Activated naive CD8-positive, alpha-beta T cell treated with anti-CD3 and anti-CD28 coated beads, Interleukin-2, amount 10 ng/mL, durations not matched to agents 7 days and 5 days (primary cell): ENCODE measurements around the gene NEUROD2. TPM values are rescaled to one million over a fixed set of nuclear protein-coding genes. Genes with fewer than 3 reads are reported as not detected.
A peak's percentile ranks its signal among the peaks of the same experiment; 100 is the strongest.

Source experiments
- ATAC-seq: fragments of 150-1000 bp; cut with Tn5 transposase; one replicate; pipeline ENCODE4 v1.10.0; 2021; ENCODE audit warnings: low read depth, moderate library complexity
- POLR2A ChIA-PET: fragments of 350-600 bp; sonication (Branson Sonifier 250); formaldehyde crosslinking; loops from one replicate; lab custom pipeline; 2021; ENCODE audit warnings: antibody characterized with exemption; lab: Charles Lee
- DNase-seq: peaks from one replicate; pipeline ENCODE4 v3.0.0; 2021
- H3K27ac Mint-ChIP-seq: one replicate; pipeline ENCODE4 v1.8.0; 2022; ENCODE audit warnings: mild to moderate bottlenecking, mixed read lengths
- H3K27me3 Mint-ChIP-seq: one replicate; pipeline ENCODE4 v1.8.0; 2022; ENCODE audit warnings: mild to moderate bottlenecking, moderate library complexity, mixed read lengths
- H3K36me3 Mint-ChIP-seq: one replicate; pipeline ENCODE4 v1.8.0; 2021; ENCODE audit warnings: mild to moderate bottlenecking, mixed read lengths
- H3K4me1 Mint-ChIP-seq: one replicate; pipeline ENCODE4 v1.8.0; 2021; ENCODE audit warnings: mixed read lengths
- H3K4me3 Mint-ChIP-seq: one replicate; pipeline ENCODE4 v1.8.0; 2022; ENCODE audit warnings: mild to moderate bottlenecking, moderate library complexity, mixed read lengths
- H3K9me3 Mint-ChIP-seq: one replicate; pipeline ENCODE4 v1.8.0; 2021; ENCODE audit warnings: mixed read lengths
- total RNA-seq, 2 experiments: library from RNA; stranded (reverse); gene quantifications; one replicate each; pipeline ENCODE4 v1.2.3, GENCODE V29; 2021

NEUROD2 gene
- total RNA-seq, 2 experiments from 2014 or later, result not detected

- DNase-seq, result no peak
- POLR2A ChIA-PET, result no interaction called here
- peaks cover 2% of the 10 kb centered on the region for H3K36me3 Mint-ChIP-seq
These were observed 33.4 kb upstream of the NEUROD2 start for GRCh38 chr17:39641097-39641496.

GRCh38 chr17:39640591-39641031 is 32.9 kb upstream of the NEUROD2 start:
- POLR2A ChIA-PET, result no interaction called here
- ATAC-seq (no peak), DNase-seq (no peak)
- peak overlapping the region; percentile 62 for H3K27ac Mint-ChIP-seq
- H3K4me3 Mint-ChIP-seq, result peak overlapping the region; percentile 63
- no peaks in the 10 kb centered on the region for H3K27me3 Mint-ChIP-seq
- peaks cover 2% of the 10 kb centered on the region for H3K36me3 Mint-ChIP-seq
- peaks cover 66% of the 10 kb centered on the region for H3K4me1 Mint-ChIP-seq
- no peaks in the 10 kb centered on the region for H3K9me3 Mint-ChIP-seq

More at GRCh38 chr17:39641097-39641496, 33.4 kb upstream of the NEUROD2 start:
- no peak for ATAC-seq
- no peak overlapping the region for H3K27ac Mint-ChIP-seq
- H3K9me3 Mint-ChIP-seq, result no peaks in the 10 kb centered on the region
- no peaks in the 10 kb centered on the region for H3K27me3 Mint-ChIP-seq
- H3K4me3 Mint-ChIP-seq, result no peak overlapping the region
- H3K4me1 Mint-ChIP-seq, result peaks cover 64% of the 10 kb centered on the region

- POLR2A ChIA-PET, result no interaction called here
- Mint-ChIP-seq H3K36me3 (peaks cover 2% of the 10 kb centered on the region), H3K27ac (peak overlapping the region; percentile 10)
These were observed 32.1 kb upstream of the NEUROD2 start for GRCh38 chr17:39639566-39640458.

GRCh38 chr17:39639043-39639442 is 31.3 kb upstream of the NEUROD2 start:
- Mint-ChIP-seq H3K36me3 (peaks cover 2% of the 10 kb centered on the region), H3K27me3 (no peaks in the 10 kb centered on the region), H3K4me3 (no peak overlapping the region), H3K9me3 (no peaks in the 10 kb centered on the region), H3K4me1 (peaks cover 61% of the 10 kb centered on the region), H3K27ac (no peak overlapping the region)
- ATAC-seq (no peak), DNase-seq (no peak)
- POLR2A ChIA-PET, result no interaction called here

More at GRCh38 chr17:39639566-39640458, 32.1 kb upstream of the NEUROD2 start:
- no peak for DNase-seq
- no peaks in the 10 kb centered on the region for H3K27me3 Mint-ChIP-seq
- no peak for ATAC-seq
- H3K9me3 Mint-ChIP-seq, result no peaks in the 10 kb centered on the region
- H3K4me3 Mint-ChIP-seq, result peak overlapping the region; percentile 25
- H3K4me1 Mint-ChIP-seq, result peaks cover 60% of the 10 kb centered on the region

GRCh38 chr17:39638317-39638716 is 30.6 kb upstream of the NEUROD2 start:
- H3K36me3 Mint-ChIP-seq, result peaks cover 2% of the 10 kb centered on the region
- H3K4me3 Mint-ChIP-seq, result peak overlapping the region; percentile 96
- H3K4me1 Mint-ChIP-seq, result peaks cover 56% of the 10 kb centered on the region
- H3K9me3 Mint-ChIP-seq, result no peaks in the 10 kb centered on the region
- H3K27ac Mint-ChIP-seq, result peak overlapping the region; percentile 81
- DNase-seq (no peak), ATAC-seq (no peak)
- POLR2A ChIA-PET, result interaction anchor here (1.0 to 1.8 kb wide), 2 partner anchors 15 to 223 kb away, joined by 4 to 5 read pairs; no protein-coding TSS in a partner anchor
- no peaks in the 10 kb centered on the region for H3K27me3 Mint-ChIP-seq

- ATAC-seq (peak; percentile 86), DNase-seq (peak; percentile 93)
- Mint-ChIP-seq H3K9me3 (no peaks in the 10 kb centered on the region), H3K27me3 (no peaks in the 10 kb centered on the region), H3K4me1 (peaks cover 48% of the 10 kb centered on the region), H3K36me3 (peaks cover 2% of the 10 kb centered on the region), H3K4me3 (peak within 1 kb of the TSS; percentile 96), H3K27ac (peak within 1 kb of the TSS; percentile 81)
- POLR2A ChIA-PET, result interaction anchor here (0.6 to 1.8 kb wide), 5 partner anchors 17 to 503 kb away, joined by 3 to 5 read pairs (median 3); partner anchors contain the start of genes CASC3 and MIEN1
These were observed 29.4 kb upstream of the NEUROD2 start, which contains the start of gene STARD3 for GRCh38 chr17:39636927-39637736. STARD3 (plus strand) TSS chr17:39637144; CDS start chr17:39653532, 16,388 bp downstream.

- peaks cover 3% of the 10 kb centered on the region for H3K27me3 Mint-ChIP-seq
These were observed 28.8 kb upstream of the NEUROD2 start for GRCh38 chr17:39636587-39636926.

GRCh38 chr17:39635614-39636176 is 28.0 kb upstream of the NEUROD2 start:
- peak overlapping the region; percentile 44 for H3K4me3 Mint-ChIP-seq

More at GRCh38 chr17:39636587-39636926, 28.8 kb upstream of the NEUROD2 start:
- H3K4me3 Mint-ChIP-seq, result peak overlapping the region; percentile 96
- H3K4me1 Mint-ChIP-seq, result peaks cover 50% of the 10 kb centered on the region
- peaks cover 2% of the 10 kb centered on the region for H3K36me3 Mint-ChIP-seq
- peak; percentile 11 for ATAC-seq
- no peak for DNase-seq
- no peaks in the 10 kb centered on the region for H3K9me3 Mint-ChIP-seq
- POLR2A ChIA-PET, result interaction anchor here (0.6 kb wide), 1 partner anchor 295 kb away, joined by 3 read pairs; no protein-coding TSS in a partner anchor
- H3K27ac Mint-ChIP-seq, result peak overlapping the region; percentile 81

GRCh38 chr17:39634384-39634871 is 26.7 kb upstream of the NEUROD2 start:
- Mint-ChIP-seq H3K4me3 (no peak overlapping the region), H3K4me1 (peaks cover 38% of the 10 kb centered on the region), H3K9me3 (no peaks in the 10 kb centered on the region), H3K27ac (no peak overlapping the region), H3K27me3 (peaks cover 8% of the 10 kb centered on the region), H3K36me3 (peaks cover 2% of the 10 kb centered on the region)
- POLR2A ChIA-PET, result interaction anchor here (1.8 kb wide), 1 partner anchor 20 kb away, joined by 5 read pairs; no protein-coding TSS in a partner anchor
- DNase-seq, result no peak
- ATAC-seq, result no peak

More at GRCh38 chr17:39635614-39636176, 28.0 kb upstream of the NEUROD2 start:
- DNase-seq, result no peak
- Mint-ChIP-seq H3K4me1 (peaks cover 46% of the 10 kb centered on the region), H3K27me3 (peaks cover 5% of the 10 kb centered on the region), H3K9me3 (no peaks in the 10 kb centered on the region), H3K27ac (peak overlapping the region; percentile 81), H3K36me3 (peaks cover 2% of the 10 kb centered on the region)
- POLR2A ChIA-PET, result no interaction called here
- no peak for ATAC-seq

GRCh38 chr17:39633570-39634183 is 26.0 kb upstream of the NEUROD2 start:
- Mint-ChIP-seq H3K4me1 (peaks cover 31% of the 10 kb centered on the region), H3K27ac (peak overlapping the region; percentile 75), H3K36me3 (peaks cover 2% of the 10 kb centered on the region), H3K9me3 (no peaks in the 10 kb centered on the region), H3K4me3 (no peak overlapping the region), H3K27me3 (peaks cover 12% of the 10 kb centered on the region)
- ATAC-seq (no peak), DNase-seq (no peak)
- POLR2A ChIA-PET, result interaction anchor here (1.1 to 1.8 kb wide), 2 partner anchors 10 to 21 kb away, joined by 3 to 5 read pairs; no protein-coding TSS in a partner anchor

GRCh38 chr17:39632153-39632941 is 24.6 kb upstream of the NEUROD2 start:
- Mint-ChIP-seq H3K4me3 (no peak overlapping the region), H3K27ac (peak overlapping the region; percentile 71), H3K4me1 (peaks cover 19% of the 10 kb centered on the region), H3K27me3 (peaks cover 22% of the 10 kb centered on the region), H3K36me3 (no peaks in the 10 kb centered on the region), H3K9me3 (no peaks in the 10 kb centered on the region)
- DNase-seq (no peak), ATAC-seq (no peak)
- POLR2A ChIA-PET, result interaction anchor here (1.1 to 1.4 kb wide), 2 partner anchors 11 to 98 kb away, joined by 3 to 5 read pairs; partner anchors contain the start of gene MIEN1
